IMR-90 (cell line): ENCODE measurements around the gene NCSTN. TPM values are rescaled to one million over a fixed set of nuclear protein-coding genes. Genes with fewer than 3 reads are reported as not detected.

Experiments used
- ATAC-seq: fragments of 200-7000 bp; cut with Tn5 transposase; 2 replicates; pipeline ENCODE4 v1.9.1; 2020; ENCODE audit warnings: low read depth, mild to moderate bottlenecking, moderate library complexity
- BruUV-seq: library from RNA; stranded (reverse); fragments of 400-500 nt; replicated peaks from 2 replicates; lab custom pipeline; 2021; lab: Mats Ljungman, UMichigan
- CTCF ChIA-PET: fragments of 300-600 bp; formaldehyde crosslinking; extraction: SDS; loops from one replicate; lab custom pipeline; 2021; ENCODE audit warnings: antibody characterized with exemption; lab: Yijun Ruan, JAX
- POLR2A ChIA-PET: fragments of 300-600 bp; sonication (Branson Sonifier 250); formaldehyde crosslinking; loops from one replicate; lab custom pipeline; 2022; ENCODE audit warnings: antibody characterized with exemption; ENCODE audit not compliant: unreplicated experiment; lab: Charles Lee
- DNase-seq: peaks from one replicate; pipeline ENCODE4 v3.0.0; 2013
- H2AFZ ChIP-seq: replicated peaks from 2 replicates; pipeline ENCODE3; 2013; ENCODE audit warnings: low read length, mild to moderate bottlenecking; ENCODE audit not compliant: poor library complexity
- H2AK5ac ChIP-seq: 2 replicates; pipeline ENCODE4 v1.6.1; 2013; ENCODE audit warnings: low read depth, low read length, inconsistent platforms
- H2AK9ac ChIP-seq: replicated peaks from 2 replicates; pipeline ENCODE3; 2013; ENCODE audit warnings: mild to moderate bottlenecking, low read depth, low read length, moderate library complexity; ENCODE audit not compliant: poor library complexity
- H2BK120ac ChIP-seq: 2 replicates; pipeline ENCODE4 v1.6.1; 2013; ENCODE audit warnings: low read depth, low read length, inconsistent platforms
- H2BK15ac ChIP-seq: 3 replicates; pipeline ENCODE4 v1.6.1; 2013; ENCODE audit warnings: low read depth, low read length, inconsistent platforms
- H2BK20ac ChIP-seq: 2 replicates; pipeline ENCODE4 v1.6.1; 2013; ENCODE audit warnings: low read depth, mild to moderate bottlenecking, inconsistent platforms, low read length, moderate library complexity
- H2BK5ac ChIP-seq: 2 replicates; pipeline ENCODE4 v1.6.1; 2013; ENCODE audit warnings: mild to moderate bottlenecking, low read depth, low read length, inconsistent platforms; ENCODE audit not compliant: poor library complexity, severe bottlenecking
- H3K14ac ChIP-seq: replicated peaks from 2 replicates; pipeline ENCODE4 v1.6.1; 2013; ENCODE audit warnings: low read depth, low read length, inconsistent platforms
- H3K18ac ChIP-seq: 2 replicates; pipeline ENCODE4 v1.6.1; 2013; ENCODE audit warnings: low read depth, low read length, control low read depth
- H3K23ac ChIP-seq: 2 replicates; pipeline ENCODE4 v1.6.1; 2013; ENCODE audit warnings: low read depth, low read length, inconsistent platforms
- H3K27ac ChIP-seq: 2 replicates; pipeline ENCODE4 v1.5.1; 2013; ENCODE audit warnings: mild to moderate bottlenecking, control low read depth, low read length; ENCODE audit not compliant: insufficient read depth
- H3K27me3 ChIP-seq: 2 replicates; pipeline ENCODE4 v1.6.1; 2013; ENCODE audit warnings: low read length; ENCODE audit not compliant: control insufficient read depth, insufficient read depth
- H3K36me3 ChIP-seq: 2 replicates; pipeline ENCODE4 v1.6.1; 2013; ENCODE audit warnings: low read length, mixed read lengths; ENCODE audit not compliant: control insufficient read depth, insufficient read depth
- H3K4ac ChIP-seq: 2 replicates; pipeline ENCODE4 v1.6.1; 2013; ENCODE audit warnings: low read depth, low read length, inconsistent platforms
- H3K4me1 ChIP-seq: 2 replicates; pipeline ENCODE4 v1.6.1; 2013; ENCODE audit warnings: low read length, mixed read lengths; ENCODE audit not compliant: control insufficient read depth, insufficient read depth
- H3K4me2 ChIP-seq: 2 replicates; pipeline ENCODE4 v1.6.1; 2013; ENCODE audit warnings: low read depth, mild to moderate bottlenecking, control low read depth, low read length, moderate library complexity
- H3K4me3 ChIP-seq: 2 replicates; pipeline ENCODE4 v1.5.1; 2013; ENCODE audit warnings: low read depth, mild to moderate bottlenecking, control low read depth, low read length, moderate library complexity; ENCODE audit not compliant: insufficient read depth
- H3K56ac ChIP-seq: 2 replicates; pipeline ENCODE4 v1.6.1; 2013; ENCODE audit warnings: low read length, inconsistent platforms; ENCODE audit not compliant: insufficient read depth; ENCODE audit errors: extremely low read depth
- H3K79me1 ChIP-seq, 2 experiments: 2 replicates each; pipeline ENCODE4 v1.6.1; 2013; ENCODE audit warnings: low read length in 2 of 2, inconsistent platforms in 1 of 2, low read depth in 1 of 2
- H3K9ac ChIP-seq: 2 replicates; pipeline ENCODE4 v1.6.1; 2013; ENCODE audit warnings: low read depth, low read length, control low read depth
- H3K9me1 ChIP-seq: 2 replicates; pipeline ENCODE4 v1.6.1; 2013; ENCODE audit warnings: low read length, inconsistent platforms; ENCODE audit not compliant: insufficient read depth
- H3K9me3 ChIP-seq: 2 replicates; pipeline ENCODE4 v1.6.1; 2013; ENCODE audit warnings: low read length; ENCODE audit not compliant: control insufficient read depth, insufficient read depth
- H4K20me1 ChIP-seq: 2 replicates; pipeline ENCODE4 v1.6.1; 2013; ENCODE audit warnings: low read length, inconsistent platforms; ENCODE audit not compliant: insufficient read depth
- H4K5ac ChIP-seq: 2 replicates; pipeline ENCODE4 v1.6.1; 2013; ENCODE audit warnings: mild to moderate bottlenecking, low read depth, low read length, control low read depth
- H4K8ac ChIP-seq, 2 experiments: 2 replicates each; pipeline ENCODE4 v1.6.1; 2013; ENCODE audit warnings: low read depth in 2 of 2, low read length in 2 of 2, control low read depth in 1 of 2, inconsistent platforms in 1 of 2
- H4K91ac ChIP-seq: 2 replicates; pipeline ENCODE4 v1.6.1; 2013; ENCODE audit warnings: low read depth, low read length, inconsistent platforms; ENCODE audit not compliant: insufficient read depth
- CHD1 ChIP-seq: IDR thresholded peaks from 2 replicates; pipeline ENCODE4 v1.6.1; 2012; ENCODE audit warnings: low read depth, low read length, improper control_type of control experiment
- MAFK ChIP-seq: IDR thresholded peaks from 2 replicates; pipeline ENCODE4 v1.6.1; 2012; ENCODE audit warnings: low read depth, low read length, improper control_type of control experiment
- MAZ ChIP-seq: IDR thresholded peaks from 2 replicates; pipeline ENCODE4 v1.6.1; 2012; ENCODE audit warnings: low read depth, mild to moderate bottlenecking, low read length, improper control_type of control experiment, moderate library complexity, borderline replicate concordance
- NFE2L2 ChIP-seq: fragments of 150-350 bp; IDR thresholded peaks from 2 replicates; pipeline ENCODE4 v1.6.1; 2016; ENCODE audit warnings: low read depth, mild to moderate bottlenecking, low read length
- SMC3 ChIP-seq: fragments of 150-350 bp; IDR thresholded peaks from 2 replicates; pipeline ENCODE4 v1.6.1; 2016; ENCODE audit warnings: low read depth, mild to moderate bottlenecking, antibody characterized with exemption, low read length, moderate library complexity
- WGBS, 2 experiments: methylation state at CpG; one replicate each; pipeline versions ENCODE4 v1.1.5 to v1.1.7; 2013; ENCODE audit warnings: missing lambda C conversion rate in 2 of 2; ENCODE audit not compliant: insufficient read length in 1 of 2; ENCODE audit errors: extremely low coverage in 2 of 2; 5-methylcytosine and 5-hydroxymethylcytosine counted together
- dilution Hi-C: fragments of 300-500 bp; cut with HindIII; formaldehyde crosslinking; loops from one replicate; pipeline ENCODE4 v1.14.3; 2018; ENCODE audit warnings: low sequenced_read_pairs; ENCODE audit not compliant: unreplicated experiment
- in situ Hi-C: fragments of 300-500 bp; cut with MboI; formaldehyde crosslinking; loops from 3 replicates; pipeline ENCODE4 v1.14.3; 2019; ENCODE audit warnings: low sequenced_read_pairs, inconsistent platforms, mixed read lengths
- intact Hi-C: fragments of 100-400 bp; cut with micrococcal nuclease; formaldehyde crosslinking; loops from 2 replicates; pipeline ENCODE4 v1.10.0; 2022
- polyA plus RNA-seq, 3 experiments: library from polyadenylated mRNA; depleted of rRNA; stranded (reverse); fragments of >200 nt; gene quantifications; 2 replicates each; pipeline ENCODE4 v1.2.3, GENCODE V29; 2012; ENCODE audit warnings: low replicate concordance in 1 of 3
- total RNA-seq: library from RNA; depleted of rRNA; stranded (reverse); fragments of >200 nt; gene quantifications from 2 replicates; pipeline ENCODE4 v1.2.3, GENCODE V29; 2012
- TF ChIP-seq, protein P1 (sequence below): conservative IDR thresholded peaks from 2 replicates; pipeline ENCODE4 v1.5.1; 2012; ENCODE audit warnings: mild to moderate bottlenecking, low read depth, low read length, improper control_type of control experiment
- TF ChIP-seq, protein P2 (sequence below): fragments of 150-350 bp; IDR thresholded peaks from 2 replicates; pipeline ENCODE4 v1.6.1; 2017; ENCODE audit warnings: mild to moderate bottlenecking, antibody characterized with exemption, low read length, low read depth

The NCSTN gene
- total and polyA plus RNA-seq, 2 of the 4 experiments (the other 2 are of a cell fraction), result 60.2 to 182 TPM

DNA sequence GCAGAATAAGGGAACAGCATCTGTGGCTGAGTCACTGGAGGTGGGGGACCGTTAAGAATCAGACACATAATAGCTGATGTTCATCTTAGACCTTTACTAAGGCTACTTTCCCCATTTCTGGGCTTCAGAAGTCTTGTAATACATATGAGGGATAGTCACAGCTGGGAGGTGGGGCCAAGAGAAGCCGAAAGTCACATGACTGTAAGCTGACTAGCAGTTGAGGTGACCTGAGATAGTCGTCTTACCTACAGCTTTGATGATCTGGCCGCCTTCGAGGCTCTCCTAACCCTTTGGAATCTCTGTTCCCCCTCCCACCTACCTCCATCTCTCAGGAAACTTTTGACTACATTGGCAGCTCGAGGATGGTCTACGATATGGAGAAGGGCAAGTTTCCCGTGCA, 9.4 kb downstream of the NCSTN start:
- ATAC-seq (no peak), DNase-seq (no peak)
- Histone ChIP-seq H3K9me3 (no peaks in the 10 kb centered on the region), H3K27me3 (no peaks in the 10 kb centered on the region), H4K8ac (no peak overlapping the region), H2BK120ac (no peak overlapping the region), H3K79me1 (peaks cover 4 to 12% of the 10 kb centered on the region in 2 experiments; a peak in 2 of 4 replicates), H2AK9ac (no peak overlapping the region), H3K4me3 (no peak overlapping the region), H2BK20ac (no peak overlapping the region), H3K18ac (no peak overlapping the region), H3K9ac (no peak overlapping the region), H3K23ac (no peak overlapping the region), H2BK15ac (no peak overlapping the region), H3K4ac (no peak overlapping the region), H3K27ac (no peak overlapping the region), H4K5ac (no peak overlapping the region), H2AFZ (no peak overlapping the region), H4K20me1 (no peaks in the 10 kb centered on the region), H2BK5ac (no peak overlapping the region), H3K9me1 (no peaks in the 10 kb centered on the region), H3K4me1 (no peaks in the 10 kb centered on the region), H3K36me3 (peaks cover 69% of the 10 kb centered on the region), H2AK5ac (no peak overlapping the region), H3K14ac (no peak overlapping the region), H4K91ac (no peak overlapping the region), H3K4me2 (no peak overlapping the region), H3K56ac (no peak overlapping the region)
- ChIA-PET POLR2A (no interaction called here), CTCF (no interaction called here)
- TF ChIP-seq, protein P1, sequence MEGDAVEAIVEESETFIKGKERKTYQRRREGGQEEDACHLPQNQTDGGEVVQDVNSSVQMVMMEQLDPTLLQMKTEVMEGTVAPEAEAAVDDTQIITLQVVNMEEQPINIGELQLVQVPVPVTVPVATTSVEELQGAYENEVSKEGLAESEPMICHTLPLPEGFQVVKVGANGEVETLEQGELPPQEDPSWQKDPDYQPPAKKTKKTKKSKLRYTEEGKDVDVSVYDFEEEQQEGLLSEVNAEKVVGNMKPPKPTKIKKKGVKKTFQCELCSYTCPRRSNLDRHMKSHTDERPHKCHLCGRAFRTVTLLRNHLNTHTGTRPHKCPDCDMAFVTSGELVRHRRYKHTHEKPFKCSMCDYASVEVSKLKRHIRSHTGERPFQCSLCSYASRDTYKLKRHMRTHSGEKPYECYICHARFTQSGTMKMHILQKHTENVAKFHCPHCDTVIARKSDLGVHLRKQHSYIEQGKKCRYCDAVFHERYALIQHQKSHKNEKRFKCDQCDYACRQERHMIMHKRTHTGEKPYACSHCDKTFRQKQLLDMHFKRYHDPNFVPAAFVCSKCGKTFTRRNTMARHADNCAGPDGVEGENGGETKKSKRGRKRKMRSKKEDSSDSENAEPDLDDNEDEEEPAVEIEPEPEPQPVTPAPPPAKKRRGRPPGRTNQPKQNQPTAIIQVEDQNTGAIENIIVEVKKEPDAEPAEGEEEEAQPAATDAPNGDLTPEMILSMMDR, result no peak
- TF ChIP-seq SMC3 (no peak), MAFK (no peak), MAZ (no peak), NFE2L2 (no peak), CHD1 (no peak)
- TF ChIP-seq, protein P2, sequence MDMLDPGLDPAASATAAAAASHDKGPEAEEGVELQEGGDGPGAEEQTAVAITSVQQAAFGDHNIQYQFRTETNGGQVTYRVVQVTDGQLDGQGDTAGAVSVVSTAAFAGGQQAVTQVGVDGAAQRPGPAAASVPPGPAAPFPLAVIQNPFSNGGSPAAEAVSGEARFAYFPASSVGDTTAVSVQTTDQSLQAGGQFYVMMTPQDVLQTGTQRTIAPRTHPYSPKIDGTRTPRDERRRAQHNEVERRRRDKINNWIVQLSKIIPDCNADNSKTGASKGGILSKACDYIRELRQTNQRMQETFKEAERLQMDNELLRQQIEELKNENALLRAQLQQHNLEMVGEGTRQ, result no peak
- intact Hi-C loops (no loop called here), dilution Hi-C loops (no loop called here), in situ Hi-C loops (loop anchor here (10.0 kb wide), 1 partner anchor 258 kb away; the partner anchor contains the start of gene IGSF8)
- WGBS, 2 experiments, result 94% methylated on average over 3 of the region's 8 CpGs; no CpG with 5 or more reads in 1 of the 2 experiments
- no TSS peak for BruUV-seq
